ENCODE results near the gene UBQLN4.

UBQLN4 gene

GRCh38 chr1:156069490-156070455, 16.2 kb upstream of the UBQLN4 start:
- Histone ChIP-seq H3K36me3 (replicated peaks; ENCODE audit: insufficient read depth, low read length) (no peaks in the 10 kb centered on the region), H3K79me2 (ENCODE audit: low read length) (no peaks in the 10 kb centered on the region), H3K4me1 (ENCODE audit: low read length) (peaks cover 8% of the 10 kb centered on the region; the same call in 1 of the 2 replicates), H3K27me3 (replicated peaks; ENCODE audit: insufficient read depth, low read length) (no peaks in the 10 kb centered on the region), H3K9me2 (replicated peaks; ENCODE audit: insufficient read depth, low read length) (no peaks in the 10 kb centered on the region), H4K20me1 (ENCODE audit: insufficient read depth, low read length) (no peaks in the 10 kb centered on the region), H3K9me3 (replicated peaks; ENCODE audit: insufficient read depth, low read length) (no peaks in the 10 kb centered on the region), H2AFZ (ENCODE audit: low read length) (no peak overlapping the region), H3K4me3 (ENCODE audit: low read length) (no peak overlapping the region), H3K4me2 (ENCODE audit: low read depth, low read length) (no peak overlapping the region), H3K9ac (ENCODE audit: low read length) (no peak overlapping the region), H3F3A (ENCODE audit: insufficient read depth, low read length) (no peaks in the 10 kb centered on the region), H3K27ac (ENCODE audit: low read length) (no peak overlapping the region)
- DNase-seq = no peak
- no peak for TF ChIP-seq CTCF (IDR thresholded peaks at IDR 0.05; ENCODE audit: low read length)
- no peak for TF ChIP-seq EZH2phosphoT487 (IDR thresholded peaks at IDR 0.05; ENCODE audit: low read length)
- no peak for TF ChIP-seq EZH2 (optimal IDR thresholded peaks at IDR 0.05; ENCODE audit: low read depth, low read length)

GRCh38 chr1:156067262-156067661, 13.7 kb upstream of the UBQLN4 start:
- DNase-seq = no peak
- Histone ChIP-seq H3K9me3 (replicated peaks; ENCODE audit: insufficient read depth, low read length) (no peaks in the 10 kb centered on the region), H3K79me2 (ENCODE audit: low read length) (no peaks in the 10 kb centered on the region), H3K9ac (ENCODE audit: low read length) (no peak overlapping the region), H3K27me3 (replicated peaks; ENCODE audit: insufficient read depth, low read length) (no peaks in the 10 kb centered on the region), H4K20me1 (ENCODE audit: insufficient read depth, low read length) (no peaks in the 10 kb centered on the region), H3K4me1 (ENCODE audit: low read length) (peaks cover 8% of the 10 kb centered on the region; the same call in 1 of the 2 replicates), H3K36me3 (replicated peaks; ENCODE audit: insufficient read depth, low read length) (no peaks in the 10 kb centered on the region), H2AFZ (ENCODE audit: low read length) (no peak overlapping the region), H3K27ac (ENCODE audit: low read length) (no peak overlapping the region), H3F3A (ENCODE audit: insufficient read depth, low read length) (no peaks in the 10 kb centered on the region), H3K9me2 (replicated peaks; ENCODE audit: insufficient read depth, low read length) (no peaks in the 10 kb centered on the region), H3K4me2 (ENCODE audit: low read depth, low read length) (no peak overlapping the region), H3K4me3 (ENCODE audit: low read length) (no peak overlapping the region)
- TF ChIP-seq EZH2 (optimal IDR thresholded peaks at IDR 0.05; ENCODE audit: low read depth, low read length) = no peak
- no peak for TF ChIP-seq EZH2phosphoT487 (IDR thresholded peaks at IDR 0.05; ENCODE audit: low read length)
- no peak for TF ChIP-seq CTCF (IDR thresholded peaks at IDR 0.05; ENCODE audit: low read length)

GRCh38 chr1:156065871-156066270, 12.3 kb upstream of the UBQLN4 start:
- H3K4me1 ChIP-seq (ENCODE audit: low read length) = peaks cover 8% of the 10 kb centered on the region; the same call in 1 of the 2 replicates
- DNase-seq = no peak
- H3K27ac ChIP-seq (ENCODE audit: low read length) = no peak overlapping the region
- no peaks in the 10 kb centered on the region for H3K27me3 ChIP-seq (replicated peaks; ENCODE audit: insufficient read depth, low read length)
- peak overlapping the region; percentile 24 for H2AFZ ChIP-seq (ENCODE audit: low read length)
- H4K20me1 ChIP-seq (ENCODE audit: insufficient read depth, low read length) = no peaks in the 10 kb centered on the region
- H3K9me2 ChIP-seq (replicated peaks; ENCODE audit: insufficient read depth, low read length) = no peaks in the 10 kb centered on the region
- TF ChIP-seq EZH2 (optimal IDR thresholded peaks at IDR 0.05; ENCODE audit: low read depth, low read length) (no peak), CTCF (IDR thresholded peaks at IDR 0.05; ENCODE audit: low read length) (no peak), EZH2phosphoT487 (IDR thresholded peaks at IDR 0.05; ENCODE audit: low read length) (no peak)
- no peak overlapping the region for H3K9ac ChIP-seq (ENCODE audit: low read length)
- H3F3A ChIP-seq (ENCODE audit: insufficient read depth, low read length) = no peaks in the 10 kb centered on the region
- H3K9me3 ChIP-seq (replicated peaks; ENCODE audit: insufficient read depth, low read length) = no peaks in the 10 kb centered on the region
- H3K4me3 ChIP-seq (ENCODE audit: low read length) = no peak overlapping the region
- H3K4me2 ChIP-seq (ENCODE audit: low read depth, low read length) = no peak overlapping the region
- no peaks in the 10 kb centered on the region for H3K79me2 ChIP-seq (ENCODE audit: low read length)
- no peaks in the 10 kb centered on the region for H3K36me3 ChIP-seq (replicated peaks; ENCODE audit: insufficient read depth, low read length)

Data from MM.1S (cell line).